Sigmoid colon (tissue), 7 donors: ENCODE results near the gene CA11. TPM values are rescaled to one million over a fixed set of nuclear protein-coding genes. Genes with fewer than 3 reads are reported as not detected.

Experiments used
- DNase-seq: peaks from one replicate; pipeline ENCODE4 v3.0.0-alpha.2; 2019
- H3K27ac ChIP-seq, 4 donors: fragments of 200-600 bp; sonication (generic); one replicate each; pipeline ENCODE4 v1.5.1; 2016 to 2019; ENCODE audit warnings: mild to moderate bottlenecking in 1 of 4
- H3K27me3 ChIP-seq, 3 donors: fragments of 200-600 bp; sonication (generic); one replicate each; pipeline ENCODE4 v1.5.1; 2019; ENCODE audit warnings: mild to moderate bottlenecking in 1 of 3
- H3K36me3 ChIP-seq, 4 donors: fragments of 200-600 bp; sonication (generic); one replicate each; pipeline ENCODE4 v1.5.1; 2016 to 2019
- H3K4me1 ChIP-seq, 4 donors: fragments of 200-600 bp; sonication (generic); one replicate each; pipeline ENCODE4 v1.5.1; 2017 to 2019
- H3K4me3 ChIP-seq, 4 donors: fragments of 200-600 bp; sonication (generic); one replicate each; pipeline ENCODE4 v1.5.1; 2017 to 2019; ENCODE audit warnings: mild to moderate bottlenecking in 2 of 4, moderate library complexity in 1 of 4
- H3K9me3 ChIP-seq, 4 donors: fragments of 200-600 bp in 3 of 4; sonication (generic) in 3 of 4; one replicate each; pipeline versions ENCODE4 v1.5.1 to v1.6.1; 2013 to 2019
- EP300 ChIP-seq, 4 donors: sonication (generic); formaldehyde crosslinking; IDR thresholded peaks; one replicate each; pipeline ENCODE4 v1.6.1; 2017; ENCODE audit warnings: antibody characterized with exemption in 4 of 4
- POLR2A ChIP-seq, 2 donors: fragments of 450-650 bp; IDR thresholded peaks; one replicate each; pipeline ENCODE4 v1.6.1; 2016; ENCODE audit warnings: antibody characterized with exemption in 2 of 2, mild to moderate bottlenecking in 2 of 2, moderate library complexity in 2 of 2
- POLR2AphosphoS5 ChIP-seq, 4 donors: sonication (generic); formaldehyde crosslinking; IDR thresholded peaks; one replicate each; pipeline ENCODE4 v1.6.1; 2017; ENCODE audit warnings: antibody characterized with exemption in 4 of 4
- WGBS, 2 donors: extraction: QIAGEN DNeasy Blood & Tissue Kit; methylation state at CpG; one replicate each; pipeline ENCODE4 v1.1.7; 2013; 5-methylcytosine and 5-hydroxymethylcytosine counted together
- intact Hi-C: fragments of 100-400 bp; cut with DNase I; formaldehyde crosslinking; loops from one replicate; pipeline ENCODE4 v1.15.1; 2023
- polyA plus RNA-seq, 3 donors: library from polyadenylated mRNA; stranded (reverse); fragments of 200-250 nt; gene quantifications; one replicate each; pipeline ENCODE4 v1.2.3, GENCODE V29; 2013
- total RNA-seq, 4 donors: library from RNA; depleted of rRNA; stranded (reverse); fragments of >200 nt; gene quantifications; one replicate each; pipeline ENCODE4 v1.1.0, GENCODE V29; 2016
- TF ChIP-seq, protein P1 (sequence below), 4 experiments: fragments of 450-650 bp in 3 of 4; fragments of 200-600 bp in 1 of 4; IDR thresholded peaks; one replicate each; pipeline ENCODE4 v1.5.1; 2016 to 2019; ENCODE audit warnings: antibody characterized with exemption in 4 of 4, mild to moderate bottlenecking in 3 of 4, moderate library complexity in 2 of 4
- donor health status: healthy with polysubstance abuse.
- donor health status: Bipolar disorder and iron deficiency.
- donor health status: healthy.

CA11 gene
- total and polyA plus RNA-seq, 7 donors: 2.1 to 29.6 (median 13.2) TPM

DNA sequence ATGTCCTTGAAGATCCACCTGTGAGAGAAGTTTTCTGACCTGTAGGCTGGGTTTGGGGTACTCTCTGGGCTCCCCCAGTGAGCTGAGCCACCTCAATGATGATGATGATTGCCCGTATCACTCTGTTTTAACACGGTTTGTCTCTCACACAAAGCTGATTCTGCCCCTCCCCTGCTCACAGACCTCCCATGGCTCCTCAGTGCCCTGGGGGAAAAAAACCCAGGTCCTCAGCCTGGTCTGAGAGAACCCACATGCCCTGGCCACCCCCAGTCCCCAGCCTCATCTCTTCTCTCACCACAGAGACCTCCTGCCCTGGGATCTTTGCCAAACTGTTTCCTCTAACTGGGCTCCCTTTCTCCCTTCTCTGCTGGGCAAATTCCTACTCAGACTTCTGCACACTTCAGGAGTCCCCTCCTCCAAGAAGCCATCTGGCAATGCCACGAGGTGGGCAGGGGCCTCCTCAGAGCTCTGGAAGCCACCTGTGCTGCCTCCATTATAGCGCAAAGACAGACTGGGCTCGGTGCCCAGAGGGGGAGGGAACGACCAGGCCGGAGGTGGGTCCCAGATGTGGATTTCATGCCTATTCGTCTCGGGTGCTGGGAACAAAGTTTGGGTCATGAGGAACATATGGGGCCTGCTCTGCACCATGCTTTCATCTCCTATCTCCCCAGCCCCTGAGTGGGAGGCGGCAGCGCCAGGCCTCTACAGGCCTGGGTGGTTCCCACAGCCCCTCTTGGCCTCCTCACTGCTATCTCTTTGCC lies 8.5 kb upstream of the CA11 start:
- Histone ChIP-seq H3K27ac (no peak overlapping the region), H3K27me3 (no peaks in the 10 kb centered on the region), H3K4me1 (no peaks in the 10 kb centered on the region), H3K4me3 (no peak overlapping the region), H3K36me3 (no peaks in the 10 kb centered on the region), H3K9me3 (no peaks in the 10 kb centered on the region)
- TF ChIP-seq, protein P1, sequence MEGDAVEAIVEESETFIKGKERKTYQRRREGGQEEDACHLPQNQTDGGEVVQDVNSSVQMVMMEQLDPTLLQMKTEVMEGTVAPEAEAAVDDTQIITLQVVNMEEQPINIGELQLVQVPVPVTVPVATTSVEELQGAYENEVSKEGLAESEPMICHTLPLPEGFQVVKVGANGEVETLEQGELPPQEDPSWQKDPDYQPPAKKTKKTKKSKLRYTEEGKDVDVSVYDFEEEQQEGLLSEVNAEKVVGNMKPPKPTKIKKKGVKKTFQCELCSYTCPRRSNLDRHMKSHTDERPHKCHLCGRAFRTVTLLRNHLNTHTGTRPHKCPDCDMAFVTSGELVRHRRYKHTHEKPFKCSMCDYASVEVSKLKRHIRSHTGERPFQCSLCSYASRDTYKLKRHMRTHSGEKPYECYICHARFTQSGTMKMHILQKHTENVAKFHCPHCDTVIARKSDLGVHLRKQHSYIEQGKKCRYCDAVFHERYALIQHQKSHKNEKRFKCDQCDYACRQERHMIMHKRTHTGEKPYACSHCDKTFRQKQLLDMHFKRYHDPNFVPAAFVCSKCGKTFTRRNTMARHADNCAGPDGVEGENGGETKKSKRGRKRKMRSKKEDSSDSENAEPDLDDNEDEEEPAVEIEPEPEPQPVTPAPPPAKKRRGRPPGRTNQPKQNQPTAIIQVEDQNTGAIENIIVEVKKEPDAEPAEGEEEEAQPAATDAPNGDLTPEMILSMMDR (IDR thresholded peaks at IDR 0.05): no peak
- TF ChIP-seq POLR2AphosphoS5 (IDR thresholded peaks at IDR 0.05) (no peak), POLR2A (IDR thresholded peaks at IDR 0.05) (no peak), EP300 (IDR thresholded peaks at IDR 0.05) (no peak)
- intact Hi-C loops: no loop called here
- no peak for DNase-seq
- WGBS, 2 donors: 36 to 54% methylated on average over 11 of the region's 11 CpGs

DNA sequence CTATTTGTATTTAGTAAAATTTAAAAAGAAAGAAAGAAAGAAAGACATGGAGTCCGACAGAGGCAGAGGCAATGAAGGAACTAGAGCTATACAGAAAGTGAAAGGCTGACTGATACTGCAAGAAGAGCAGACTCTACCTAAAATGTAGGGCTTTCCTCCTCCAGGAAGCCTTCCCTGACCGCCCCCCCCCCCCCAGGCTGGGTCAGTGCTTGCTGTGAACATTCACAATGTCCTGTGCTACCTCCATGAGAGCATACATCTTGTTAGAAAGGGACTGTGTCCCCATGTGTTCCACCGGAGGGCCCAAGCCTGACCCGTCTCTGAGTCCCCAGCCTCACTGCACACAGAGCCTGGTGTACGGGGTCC lies 5.7 kb upstream of the CA11 start:
- Histone ChIP-seq H3K36me3 (no peaks in the 10 kb centered on the region), H3K4me1 (peaks cover 0 to 4% (median 0%) of the 10 kb centered on the region in 4 donors), H3K27me3 (no peaks in the 10 kb centered on the region), H3K4me3 (no peak overlapping the region), H3K9me3 (no peaks in the 10 kb centered on the region), H3K27ac (no peak overlapping the region)
- intact Hi-C loops: no loop called here
- 83 to 90% methylated on average over 5 of the region's 5 CpGs for WGBS, 2 donors
- no peak for DNase-seq
- TF ChIP-seq, protein P1 (IDR thresholded peaks at IDR 0.05): no peak
- TF ChIP-seq POLR2A (IDR thresholded peaks at IDR 0.05) (no peak), POLR2AphosphoS5 (IDR thresholded peaks at IDR 0.05) (no peak), EP300 (IDR thresholded peaks at IDR 0.05) (no peak)

DNA sequence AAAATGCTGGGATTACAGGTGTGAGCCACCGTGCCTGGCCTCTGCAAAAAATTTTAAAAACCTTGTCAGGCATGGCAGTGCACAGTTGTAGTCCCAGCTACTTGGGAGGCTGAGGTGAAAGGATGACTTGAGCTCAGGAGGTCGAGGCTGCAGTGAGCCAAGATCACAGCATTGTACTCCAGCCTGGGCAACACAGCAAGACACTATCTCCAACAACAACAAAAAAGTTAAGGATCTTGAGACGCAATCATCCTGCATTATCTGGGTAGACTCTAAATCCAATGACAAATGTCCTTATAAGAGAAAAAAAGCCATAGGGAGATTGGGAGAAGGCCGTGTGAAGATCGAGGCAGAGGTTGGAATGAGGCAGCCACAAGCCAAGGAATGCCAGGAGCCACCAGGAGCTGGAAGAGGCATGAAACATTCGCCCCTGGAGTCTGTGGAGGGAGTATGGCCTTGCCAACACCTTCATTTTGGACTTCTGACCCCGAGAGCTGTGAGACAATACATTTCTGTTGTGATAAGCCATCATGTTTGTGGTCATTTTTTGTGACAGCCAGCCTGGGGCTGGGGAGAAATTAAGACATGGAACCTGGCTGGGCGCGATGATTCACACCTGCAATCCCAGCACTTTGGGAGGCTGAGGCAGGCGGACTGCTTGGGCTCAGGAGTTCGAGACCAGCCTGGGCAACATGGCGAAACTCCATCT lies 5.1 kb upstream of the CA11 start:
- 80 to 91% methylated on average over 12 of the region's 12 CpGs for WGBS, 2 donors
- Histone ChIP-seq H3K9me3 (no peaks in the 10 kb centered on the region), H3K27me3 (no peaks in the 10 kb centered on the region), H3K4me1 (peaks cover 0 to 4% (median 2%) of the 10 kb centered on the region in 4 donors), H3K36me3 (no peaks in the 10 kb centered on the region), H3K27ac (no peak overlapping the region), H3K4me3 (no peak overlapping the region)
- DNase-seq: no peak
- TF ChIP-seq EP300 (IDR thresholded peaks at IDR 0.05) (no peak), POLR2A (IDR thresholded peaks at IDR 0.05) (no peak), POLR2AphosphoS5 (IDR thresholded peaks at IDR 0.05) (no peak)
- TF ChIP-seq, protein P1 (IDR thresholded peaks at IDR 0.05): no peak
- intact Hi-C loops: no loop called here

DNA sequence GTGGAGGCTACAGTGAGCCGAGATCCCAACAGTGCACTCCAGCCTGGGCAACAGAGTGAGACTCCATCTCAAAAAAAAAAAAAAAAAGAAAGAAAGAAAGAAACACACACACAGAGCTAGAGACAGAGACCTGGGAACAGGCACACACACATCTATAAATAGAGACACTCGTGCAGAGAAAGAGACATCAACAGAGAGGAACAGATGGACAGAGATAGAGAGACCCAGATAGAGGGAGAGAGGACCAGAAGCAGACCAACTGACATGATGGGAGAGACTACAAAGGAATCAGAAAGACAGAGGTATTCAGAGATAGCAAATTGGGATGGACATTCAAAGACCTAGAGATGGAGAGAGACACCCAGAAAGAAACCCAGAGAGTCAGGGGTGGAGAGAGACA lies 2.1 kb upstream of the CA11 start:
- TF ChIP-seq, protein P1 (IDR thresholded peaks at IDR 0.05): no peak
- TF ChIP-seq EP300 (IDR thresholded peaks at IDR 0.05) (no peak), POLR2A (IDR thresholded peaks at IDR 0.05) (no peak), POLR2AphosphoS5 (IDR thresholded peaks at IDR 0.05) (no peak)

More for the DNA sequence above, 2.1 kb upstream of the CA11 start:
- Histone ChIP-seq H3K4me1 (peaks cover 0 to 22% (median 20%) of the 10 kb centered on the region in 4 donors), H3K9me3 (no peaks in the 10 kb centered on the region), H3K4me3 (no peak overlapping the region), H3K27ac (no peak overlapping the region), H3K27me3 (no peaks in the 10 kb centered on the region), H3K36me3 (no peaks in the 10 kb centered on the region)
- DNase-seq: no peak
- intact Hi-C loops: loop anchor here (5.0 kb wide), 1 partner anchor 189 kb away; the partner anchor contains the start of gene HSD17B14
- 55 to 74% methylated on average over 2 of the region's 2 CpGs for WGBS, 2 donors
